DND-41 (cell line): Measurements from ENCODE around the gene NANOS3.

Source experiments
- ATAC-seq: fragments of 200-7000 bp; cut with Tn5 transposase; 3 replicates; pipeline ENCODE4 v1.9.1; 2021; ENCODE audit warnings: low read depth; ENCODE audit not compliant: insufficient read depth
- DNase-seq: peaks from one replicate; pipeline ENCODE4 v3.0.0-alpha.2; 2020
- H2AFZ ChIP-seq: 2 replicates; pipeline ENCODE4 v1.6.0; 2012; ENCODE audit warnings: low read depth, low read length
- H3K27ac ChIP-seq: 2 replicates; pipeline ENCODE4 v1.5.1; 2012; ENCODE audit warnings: low read length, inconsistent platforms
- H3K27me3 ChIP-seq: fragments of 200-600 bp; sonication (generic); 2 replicates; pipeline ENCODE4 v1.6.0; 2012; ENCODE audit warnings: low read length, mild to moderate bottlenecking, inconsistent platforms; ENCODE audit not compliant: insufficient read depth, poor library complexity
- H3K36me3 ChIP-seq: 2 replicates; pipeline ENCODE4 v1.5.1; 2012; ENCODE audit warnings: low read length, inconsistent platforms; ENCODE audit not compliant: insufficient read depth
- H3K4me1 ChIP-seq: 2 replicates; pipeline ENCODE4 v1.5.1; 2012; ENCODE audit warnings: mild to moderate bottlenecking, low read length; ENCODE audit not compliant: insufficient read depth
- H3K4me2 ChIP-seq: 2 replicates; pipeline ENCODE4 v1.6.0; 2012; ENCODE audit warnings: mild to moderate bottlenecking, moderate library complexity, low read length, inconsistent platforms; ENCODE audit not compliant: insufficient read depth
- H3K4me3 ChIP-seq, 2 experiments: fragments of 200-600 bp in 1 of 2; shearing (Covaris generic) in 1 of 2; 2 replicates each; pipeline ENCODE4 v1.5.1; 2012 to 2016; ENCODE audit warnings: inconsistent platforms in 2 of 2, low read length in 2 of 2, mild to moderate bottlenecking in 2 of 2, low read depth in 1 of 2, moderate library complexity in 1 of 2
- H3K79me2 ChIP-seq: 2 replicates; pipeline ENCODE4 v1.6.0; 2012; ENCODE audit warnings: low read length, inconsistent platforms; ENCODE audit not compliant: insufficient read depth
- H3K9ac ChIP-seq: 2 replicates; pipeline ENCODE4 v1.6.0; 2012; ENCODE audit warnings: low read depth, mild to moderate bottlenecking, inconsistent platforms, low read length, moderate library complexity
- H3K9me3 ChIP-seq: 2 replicates; pipeline ENCODE4 v1.5.1; 2012; ENCODE audit warnings: low read length, moderate library complexity, mild to moderate bottlenecking, inconsistent platforms; ENCODE audit not compliant: insufficient read depth, severe bottlenecking
- H4K20me1 ChIP-seq: 2 replicates; pipeline ENCODE4 v1.6.0; 2012; ENCODE audit warnings: low read length; ENCODE audit not compliant: insufficient read depth
- EZH2 ChIP-seq: IDR thresholded peaks from 3 replicates; pipeline ENCODE4 v1.6.1; 2012; ENCODE audit warnings: borderline replicate concordance, low read depth, mild to moderate bottlenecking, moderate library complexity, low read length, inconsistent platforms; ENCODE audit not compliant: severe bottlenecking
- TF ChIP-seq, protein P1 (sequence below): IDR thresholded peaks from 2 replicates; pipeline ENCODE4 v1.5.1; 2012; ENCODE audit warnings: borderline replicate concordance, low read length, moderate library complexity, mild to moderate bottlenecking; ENCODE audit not compliant: poor library complexity, severe bottlenecking; ENCODE audit errors: extremely low read depth

The NANOS3 gene

DNA sequence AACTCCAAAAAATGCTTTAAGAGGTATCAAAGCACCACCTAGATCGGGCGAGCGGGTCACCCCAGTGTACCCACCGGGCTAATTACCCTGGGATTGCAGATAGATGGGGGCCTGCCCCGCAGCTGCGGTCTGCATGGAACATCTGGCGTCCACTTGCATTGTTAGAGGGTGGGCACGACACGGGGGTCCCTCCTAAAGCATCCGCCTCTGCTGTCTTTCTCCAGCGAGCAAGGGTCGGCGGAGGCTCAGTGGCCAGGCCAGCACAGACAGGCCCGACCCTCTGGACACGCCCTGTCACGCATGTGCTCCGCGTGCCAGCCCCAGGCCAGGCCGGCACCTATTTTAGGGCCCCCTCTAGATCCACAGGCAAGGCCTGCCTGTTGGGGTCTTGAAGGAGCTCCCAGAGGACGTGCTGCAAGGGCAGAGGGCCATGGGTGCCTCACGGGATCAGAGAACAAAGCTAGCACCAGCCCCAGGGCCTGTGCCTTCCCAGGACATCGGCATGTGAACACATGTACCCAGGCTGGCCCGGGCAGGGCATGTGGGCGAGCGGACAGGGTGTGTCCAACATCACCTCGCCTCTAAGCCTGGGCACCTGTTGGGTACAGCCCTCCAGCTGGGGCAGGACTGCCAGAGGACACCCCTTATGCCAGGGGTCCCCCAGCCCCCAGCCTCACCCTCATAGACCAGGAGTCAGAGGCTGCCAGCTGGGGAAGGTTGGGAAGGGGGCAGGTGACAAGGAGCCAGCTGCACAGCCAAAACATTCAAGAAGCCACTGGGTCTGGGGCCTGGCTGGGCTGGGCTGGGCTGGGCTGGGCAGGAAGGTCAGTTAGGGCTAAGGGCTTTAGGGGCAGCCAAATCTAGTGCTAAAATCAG, 35.6 kb upstream of the NANOS3 start:
- no peak overlapping the region; the same call in 1 of the 2 replicates for H3K4me2 ChIP-seq
- ATAC-seq: no peak
- no peaks in the 10 kb centered on the region for H3K36me3 ChIP-seq
- no peak overlapping the region for H3K9ac ChIP-seq
- H3K4me3 ChIP-seq: no peak overlapping the region
- no peaks in the 10 kb centered on the region for H3K79me2 ChIP-seq
- H3K27ac ChIP-seq: no peak overlapping the region
- no peak for TF ChIP-seq EZH2
- TF ChIP-seq, protein P1, sequence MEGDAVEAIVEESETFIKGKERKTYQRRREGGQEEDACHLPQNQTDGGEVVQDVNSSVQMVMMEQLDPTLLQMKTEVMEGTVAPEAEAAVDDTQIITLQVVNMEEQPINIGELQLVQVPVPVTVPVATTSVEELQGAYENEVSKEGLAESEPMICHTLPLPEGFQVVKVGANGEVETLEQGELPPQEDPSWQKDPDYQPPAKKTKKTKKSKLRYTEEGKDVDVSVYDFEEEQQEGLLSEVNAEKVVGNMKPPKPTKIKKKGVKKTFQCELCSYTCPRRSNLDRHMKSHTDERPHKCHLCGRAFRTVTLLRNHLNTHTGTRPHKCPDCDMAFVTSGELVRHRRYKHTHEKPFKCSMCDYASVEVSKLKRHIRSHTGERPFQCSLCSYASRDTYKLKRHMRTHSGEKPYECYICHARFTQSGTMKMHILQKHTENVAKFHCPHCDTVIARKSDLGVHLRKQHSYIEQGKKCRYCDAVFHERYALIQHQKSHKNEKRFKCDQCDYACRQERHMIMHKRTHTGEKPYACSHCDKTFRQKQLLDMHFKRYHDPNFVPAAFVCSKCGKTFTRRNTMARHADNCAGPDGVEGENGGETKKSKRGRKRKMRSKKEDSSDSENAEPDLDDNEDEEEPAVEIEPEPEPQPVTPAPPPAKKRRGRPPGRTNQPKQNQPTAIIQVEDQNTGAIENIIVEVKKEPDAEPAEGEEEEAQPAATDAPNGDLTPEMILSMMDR: no peak
- no peak overlapping the region for H2AFZ ChIP-seq
- H3K27me3 ChIP-seq: peaks cover 23% of the 10 kb centered on the region
- H4K20me1 ChIP-seq: no peaks in the 10 kb centered on the region
- no peaks in the 10 kb centered on the region for H3K9me3 ChIP-seq
- peaks cover 32% of the 10 kb centered on the region for H3K4me1 ChIP-seq
- DNase-seq: no peak

DNA sequence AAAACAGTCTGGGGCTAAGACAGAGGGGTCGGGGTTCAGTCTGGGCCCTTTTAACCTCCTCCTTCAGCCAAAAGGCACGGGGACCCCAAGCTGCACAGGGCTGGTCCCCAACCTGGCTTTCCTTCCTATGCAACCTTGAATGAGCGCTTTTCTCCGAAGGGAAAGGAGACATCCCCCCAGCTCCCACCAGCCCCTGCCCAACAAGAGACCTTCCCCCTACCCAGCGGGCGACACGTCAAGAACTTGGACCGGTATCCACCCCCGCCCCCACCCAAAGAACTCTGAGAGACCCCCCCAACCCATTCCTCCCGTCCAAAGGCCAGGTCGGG, 35.0 kb upstream of the NANOS3 start:
- Histone ChIP-seq H3K36me3 (no peaks in the 10 kb centered on the region), H4K20me1 (no peaks in the 10 kb centered on the region), H3K9me3 (no peaks in the 10 kb centered on the region), H2AFZ (no peak overlapping the region), H3K27me3 (peaks cover 23% of the 10 kb centered on the region), H3K9ac (peak overlapping the region; percentile 59; the same call in 1 of the 2 replicates), H3K79me2 (no peaks in the 10 kb centered on the region), H3K27ac (no peak overlapping the region), H3K4me1 (peaks cover 32% of the 10 kb centered on the region), H3K4me3 (peak overlapping the region in 1 of 2 experiments; percentile 59; a peak in 2 of 4 replicates), H3K4me2 (peak overlapping the region; percentile 82)
- ATAC-seq (no peak), DNase-seq (no peak)
- TF ChIP-seq, protein P1: no peak
- TF ChIP-seq EZH2: no peak

DNA sequence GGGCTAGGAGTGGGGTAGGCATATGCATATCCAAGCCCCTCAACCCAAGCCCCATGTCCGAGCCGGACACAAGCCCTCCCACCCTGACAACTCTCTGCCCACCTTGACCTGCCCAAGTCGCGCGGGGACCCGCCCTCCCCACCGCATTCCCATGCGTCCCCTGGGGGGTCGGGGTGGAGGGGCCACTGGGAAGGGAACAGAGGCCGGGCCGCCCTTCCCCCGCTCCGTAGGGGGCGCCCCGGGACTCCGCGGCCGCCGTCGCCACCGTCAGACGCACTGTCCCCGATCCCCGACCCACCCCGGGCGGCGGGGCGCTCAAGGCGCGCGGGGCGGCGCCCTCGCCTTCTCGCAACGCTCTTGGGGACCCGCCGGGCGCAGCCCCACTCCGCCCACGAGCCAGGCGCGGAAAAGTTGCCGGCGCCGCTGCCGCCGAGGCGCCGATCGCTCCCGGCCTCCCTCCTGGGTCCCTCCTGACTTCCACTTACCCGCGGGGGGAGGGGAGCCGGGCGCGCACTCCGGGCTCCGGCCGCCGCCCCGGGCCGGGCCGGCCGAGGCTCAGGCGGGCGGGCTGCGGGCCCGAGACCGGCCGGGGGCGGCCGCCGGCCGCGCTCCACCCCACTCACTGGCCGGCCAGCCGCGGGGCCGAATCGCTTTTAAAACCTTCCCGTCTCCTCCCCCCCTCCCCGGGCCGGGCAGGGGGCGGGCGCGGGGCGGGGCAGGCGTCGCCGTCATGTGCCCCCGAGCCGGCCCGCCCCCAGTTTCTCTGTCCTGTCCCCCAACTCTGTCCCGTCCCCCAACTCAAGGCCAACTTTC, 34.4 kb upstream of the NANOS3 start:
- Histone ChIP-seq H3K4me1 (peaks cover 32% of the 10 kb centered on the region), H3K27ac (no peak overlapping the region), H4K20me1 (no peaks in the 10 kb centered on the region), H3K9ac (peak overlapping the region; percentile 59), H3K79me2 (no peaks in the 10 kb centered on the region), H3K27me3 (peaks cover 23% of the 10 kb centered on the region), H3K4me3 (peak overlapping the region; percentile 11 to 59; a peak in 2 of 4 replicates), H3K4me2 (peak overlapping the region; percentile 82), H3K9me3 (no peaks in the 10 kb centered on the region), H2AFZ (peak overlapping the region; percentile 66), H3K36me3 (no peaks in the 10 kb centered on the region)
- ATAC-seq (peak; percentile 27; the same call in 2 of the 3 replicates), DNase-seq (peak; percentile 42)
- peak; percentile 97 for TF ChIP-seq EZH2
- TF ChIP-seq, protein P1: peak; percentile 28
